EH (cell line): Measurements from ENCODE around the gene SRD5A3.

Experiments
- DNase-seq: peaks from one replicate; pipeline ENCODE4 v3.0.0-alpha.2; 2015; ENCODE audit warnings: low read depth

SRD5A3 gene

DNA sequence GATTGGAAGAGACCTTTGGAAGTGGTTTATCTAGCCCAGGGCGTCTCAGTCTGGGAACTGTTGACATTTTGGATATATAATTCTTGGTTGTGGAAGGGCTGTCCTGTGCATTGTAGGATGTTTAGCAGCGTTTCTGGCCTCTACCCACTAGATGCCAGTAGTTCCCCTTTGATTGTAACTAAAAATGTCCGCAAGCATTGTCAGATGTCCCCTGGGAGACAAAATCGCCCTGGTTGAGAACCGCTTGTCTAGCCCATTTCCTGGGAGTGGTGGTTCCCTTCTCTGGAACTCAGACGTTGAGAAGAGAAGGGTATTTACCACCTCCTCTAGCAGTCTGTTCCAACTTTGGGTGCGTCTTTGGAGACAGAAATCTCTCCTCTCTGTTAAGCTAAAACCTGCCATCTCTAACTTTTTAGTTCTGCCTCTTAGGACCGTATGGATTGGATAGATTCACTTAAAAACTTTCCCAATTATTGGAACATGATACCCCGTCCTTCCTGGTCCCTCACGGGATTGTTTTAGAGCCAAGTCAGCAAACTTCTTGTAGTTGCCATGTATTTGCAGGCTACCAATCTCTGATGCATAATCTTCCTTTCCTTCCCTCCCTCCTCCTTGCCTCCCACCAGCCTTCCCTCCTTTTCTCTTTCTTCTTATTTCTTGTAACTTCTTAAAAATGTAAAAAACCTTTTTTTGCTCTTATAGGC lies 63.6 kb downstream of the SRD5A3 start:
- peak; percentile 69 for DNase-seq

GRCh38 chr4:55410431-55410830 lies 64.4 kb downstream of the SRD5A3 start:
- no peak for DNase-seq

- peak; percentile 20 for DNase-seq
Measured at GRCh38 chr4:55411621-55412020, 65.6 kb downstream of the SRD5A3 start.

- DNase-seq = no peak
Measured at GRCh38 chr4:55416176-55416575, 70.1 kb downstream of the SRD5A3 start.
